Stimulated activated CD4-positive, alpha-beta T cell treated with anti-CD3 and anti-CD28 coated beads, Interleukin-15, amount 100 ng/mL, for 1 hour (primary cell): Measurements from ENCODE around the gene KRT39.

Source experiments
- DNase-seq, 2 donors: peaks; one replicate each; pipeline ENCODE4 v3.0.0-alpha.2; 2020; ENCODE audit warnings: low read depth in 1 of 2, low spot score in 1 of 2

Gene KRT39

GRCh38 chr17:40980596-40980995 lies 13.8 kb upstream of the KRT39 start:
- no peak for DNase-seq

DNA sequence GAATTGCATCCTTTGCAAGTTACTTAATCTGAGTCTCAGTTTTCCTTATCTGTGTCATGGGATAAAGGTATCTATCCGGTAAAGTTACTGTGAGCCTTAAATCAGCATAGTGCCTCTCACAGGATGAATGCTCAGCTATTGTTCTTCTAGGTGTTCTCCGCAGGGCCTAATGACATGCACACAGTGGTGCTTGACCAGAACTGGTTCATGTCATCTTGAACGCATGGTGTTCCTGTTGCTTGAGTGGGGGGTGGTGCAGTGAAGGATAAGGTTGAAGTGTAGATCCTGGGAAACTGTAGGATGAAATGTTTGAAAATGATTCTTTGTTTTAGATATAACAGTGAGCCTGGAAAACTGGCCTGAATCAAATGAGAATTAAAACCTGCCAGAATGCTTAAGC lies 13.4 kb upstream of the KRT39 start:
- no peak for DNase-seq

GRCh38 chr17:40978575-40979151 lies 11.9 kb upstream of the KRT39 start:
- DNase-seq = no peak

GRCh38 chr17:40975516-40975915 lies 8.8 kb upstream of the KRT39 start:
- no peak for DNase-seq

DNA sequence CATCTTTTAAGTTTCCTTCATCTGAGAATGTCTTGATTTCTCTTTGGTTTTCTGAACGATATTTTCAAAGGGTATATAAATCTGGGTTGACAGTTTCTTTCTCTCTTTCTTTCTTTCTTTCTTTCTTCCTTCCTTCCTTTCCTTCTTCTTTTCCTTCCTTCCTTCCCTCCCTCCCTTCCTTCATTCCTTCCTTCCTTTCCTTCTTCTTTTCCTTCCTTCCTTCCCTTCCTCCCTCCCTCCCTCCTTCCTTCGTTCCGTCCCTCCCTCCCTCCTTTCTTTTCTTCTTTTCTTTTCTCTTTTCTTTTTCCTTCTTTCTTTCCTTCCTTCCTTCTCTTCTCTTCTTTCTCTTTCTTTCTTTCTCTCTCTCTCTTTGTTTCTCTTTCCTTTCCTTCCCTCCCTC lies 7.6 kb upstream of the KRT39 start:
- no peak for DNase-seq

GRCh38 chr17:40967582-40967981 lies 834 bp upstream of the KRT39 start:
- no peak for DNase-seq

DNA sequence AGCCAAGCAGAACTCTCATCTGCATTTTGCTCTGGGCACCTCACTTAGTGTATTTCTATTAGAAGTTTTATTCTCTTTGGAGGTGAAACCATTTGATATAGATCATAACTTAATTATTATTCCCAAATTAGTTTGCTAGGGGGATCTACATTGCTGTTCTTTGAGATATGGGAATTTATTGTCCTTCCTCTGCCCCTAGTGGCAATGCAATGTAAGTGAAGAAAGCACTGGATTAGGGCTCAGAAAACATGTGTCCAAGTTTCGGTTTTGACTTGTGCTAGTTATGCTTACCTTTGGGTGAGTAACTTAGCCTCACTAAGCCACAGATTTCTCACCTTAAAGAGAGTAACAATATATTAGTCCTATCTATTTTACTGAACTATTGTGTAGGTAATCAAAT lies 2.9 kb downstream of the KRT39 start:
- DNase-seq = no peak

DNA sequence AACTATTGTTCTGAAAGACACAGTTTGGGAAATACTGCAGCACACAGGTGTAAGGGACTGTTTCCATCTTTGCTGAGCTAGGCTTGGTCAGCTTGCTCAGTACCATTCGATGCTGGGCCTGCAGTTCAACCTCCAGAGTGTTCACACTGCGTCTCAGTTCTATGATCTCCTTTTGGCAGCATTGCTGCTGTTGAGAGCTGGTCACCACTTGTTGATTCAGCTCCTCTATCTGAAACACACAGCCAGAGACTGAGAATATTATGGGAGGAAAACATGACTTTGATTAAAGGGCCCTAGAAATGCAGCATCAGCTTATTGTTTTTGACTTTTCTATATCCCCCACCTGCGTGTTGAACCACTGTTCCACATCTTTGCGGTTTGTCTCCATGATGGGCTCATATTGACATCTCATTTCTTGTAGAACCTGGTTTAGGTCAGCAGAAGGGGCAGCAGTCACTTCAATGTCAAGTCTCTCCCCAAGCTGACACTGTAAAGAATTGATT lies 4.6 kb downstream of the KRT39 start:
- DNase-seq = no peak

DNA sequence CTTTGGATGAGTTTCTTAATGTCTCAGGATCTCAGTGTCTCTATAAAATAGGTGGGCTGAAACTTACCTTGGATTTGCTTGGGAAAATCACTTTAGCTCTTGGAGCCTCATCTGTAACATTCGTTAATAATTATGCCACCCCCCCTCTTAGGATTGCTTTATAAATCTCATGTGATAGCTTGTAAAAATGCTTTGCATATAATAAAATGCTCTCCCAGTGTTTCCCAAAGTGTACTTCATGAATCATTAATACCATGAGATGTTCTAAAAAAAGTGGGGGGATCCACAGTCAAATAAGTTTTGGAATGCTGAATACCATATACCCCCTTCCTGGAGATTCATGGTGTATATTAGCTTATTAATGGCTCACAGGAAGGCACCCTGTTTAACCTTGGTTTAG lies 5.2 kb downstream of the KRT39 start:
- no peak for DNase-seq

DNA sequence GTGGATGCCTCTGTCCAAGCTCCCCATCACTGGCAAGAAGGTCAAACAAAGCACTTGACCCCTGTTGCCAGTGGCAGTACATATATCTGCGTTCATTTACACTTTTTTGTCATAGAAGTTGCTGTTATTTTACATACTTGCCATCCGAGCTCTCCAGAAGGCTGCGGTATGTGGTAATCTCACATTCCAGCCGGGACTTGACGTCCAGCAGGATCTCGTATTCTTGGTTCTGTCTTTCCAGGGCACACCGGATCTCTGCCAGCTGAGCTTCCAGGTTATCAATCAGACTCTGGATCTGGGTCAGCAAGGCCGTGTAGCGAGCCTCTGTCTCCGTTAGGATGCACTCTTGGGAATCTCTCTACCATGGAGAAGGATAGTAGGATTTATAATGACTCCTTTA lies 6.6 kb downstream of the KRT39 start:
- DNase-seq = no peak

- DNase-seq = no peak
Observed at GRCh38 chr17:40958086-40958953, 8.4 kb downstream of the KRT39 start.

DNA sequence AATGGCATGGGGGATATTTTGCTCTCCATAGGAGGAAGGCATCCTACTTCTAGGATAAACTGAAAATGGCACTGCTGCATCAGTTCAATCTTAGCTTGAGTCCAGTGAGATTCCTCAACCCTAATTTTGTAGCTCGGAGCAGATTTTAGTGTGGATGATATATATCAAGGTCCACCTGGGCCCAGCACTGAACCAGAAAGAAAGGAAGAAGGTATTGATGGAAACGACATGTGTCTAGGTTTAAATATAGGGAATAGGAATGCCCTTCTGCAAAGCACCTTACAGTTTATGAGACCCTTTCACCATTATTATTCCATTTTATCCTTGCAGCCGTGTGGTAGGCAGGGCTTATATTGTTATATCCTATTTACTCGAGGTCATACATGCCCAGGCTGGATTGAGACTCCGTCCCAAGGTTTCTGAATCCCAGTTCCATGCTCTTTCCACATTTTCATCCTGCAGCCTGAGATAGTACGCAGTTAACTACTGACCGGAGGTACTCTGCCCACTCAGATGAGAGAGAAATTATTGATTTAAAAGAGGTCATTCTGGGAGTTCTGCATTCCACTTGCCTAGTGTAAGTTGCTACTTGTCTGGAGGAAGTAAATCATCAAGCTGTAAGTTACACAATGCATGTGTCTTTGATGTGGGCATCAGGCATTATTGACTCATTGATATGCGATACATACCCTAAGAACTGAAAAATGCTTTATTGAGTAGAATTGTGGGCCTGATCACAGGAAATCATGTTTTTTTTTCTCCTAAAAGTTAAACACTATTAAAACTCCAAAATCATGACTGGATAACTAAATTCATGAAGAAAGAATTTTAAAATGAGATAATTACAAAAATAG lies 10.1 kb downstream of the KRT39 start:
- no peak for DNase-seq

DNA sequence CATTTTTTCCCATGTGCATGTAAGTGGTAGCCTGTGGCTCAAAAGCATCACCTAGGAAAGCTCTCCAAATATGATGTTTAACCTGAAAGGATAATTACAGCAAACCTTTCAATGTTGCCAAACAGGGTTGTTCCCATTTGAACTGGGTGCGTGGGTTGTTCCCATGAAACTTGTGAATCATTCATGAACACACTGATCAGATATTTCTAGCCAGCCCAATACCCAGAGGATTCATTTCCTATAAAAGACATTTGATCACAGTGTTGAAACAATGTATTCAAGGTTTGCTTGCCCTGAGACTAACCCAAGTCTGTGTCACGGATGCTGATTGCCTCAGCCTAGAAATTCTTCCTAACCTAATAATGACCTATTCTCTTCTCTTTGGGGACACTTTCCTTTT lies 12.9 kb downstream of the KRT39 start:
- DNase-seq = no peak

GRCh38 chr17:40952661-40953060 lies 14.1 kb downstream of the KRT39 start:
- DNase-seq = no peak

GRCh38 chr17:40952154-40952553 lies 14.6 kb downstream of the KRT39 start:
- DNase-seq = no peak

- DNase-seq = no peak
Observed at GRCh38 chr17:40951011-40951622, 15.6 kb downstream of the KRT39 start.

DNA sequence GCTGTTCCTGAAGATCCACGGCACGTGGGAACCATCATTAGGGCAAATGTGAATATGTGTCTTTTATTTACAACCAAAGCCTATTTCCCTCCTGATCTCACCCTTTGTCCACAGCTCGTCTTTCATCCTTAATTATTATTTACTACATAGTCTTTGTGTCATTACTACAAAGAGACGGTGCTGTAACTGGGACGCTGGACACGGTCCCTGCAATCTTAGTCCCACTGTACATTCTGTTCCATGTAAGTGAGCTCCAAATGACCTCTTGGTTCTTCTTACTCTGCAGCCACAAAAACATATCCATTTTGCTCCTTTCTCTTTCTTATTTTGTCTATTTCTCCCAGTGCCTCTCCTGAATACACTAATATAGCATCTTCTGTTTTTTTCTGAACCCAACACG lies 16.6 kb downstream of the KRT39 start:
- no peak for DNase-seq

- no peak for DNase-seq
Observed at GRCh38 chr17:40949418-40949817, 17.3 kb downstream of the KRT39 start.

DNA sequence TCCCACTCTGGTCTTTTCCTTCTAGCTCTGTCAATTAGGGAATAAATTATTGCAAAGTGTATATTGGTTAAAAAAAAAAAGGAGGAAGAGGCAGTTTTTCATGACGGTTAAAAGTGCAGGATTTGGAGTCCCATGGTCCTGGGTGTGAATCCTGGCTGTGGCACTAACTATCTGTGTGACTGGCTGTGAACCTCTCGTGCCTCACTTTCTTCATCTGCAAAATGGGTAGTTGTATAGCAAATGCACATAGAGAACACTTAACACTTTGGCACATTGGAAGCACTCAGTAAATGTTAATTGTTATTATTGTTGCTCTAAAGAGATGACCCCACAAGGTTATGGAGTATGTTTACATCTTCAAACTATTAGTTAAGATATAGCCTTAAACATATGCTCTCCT lies 18.8 kb downstream of the KRT39 start:
- no peak for DNase-seq

DNA sequence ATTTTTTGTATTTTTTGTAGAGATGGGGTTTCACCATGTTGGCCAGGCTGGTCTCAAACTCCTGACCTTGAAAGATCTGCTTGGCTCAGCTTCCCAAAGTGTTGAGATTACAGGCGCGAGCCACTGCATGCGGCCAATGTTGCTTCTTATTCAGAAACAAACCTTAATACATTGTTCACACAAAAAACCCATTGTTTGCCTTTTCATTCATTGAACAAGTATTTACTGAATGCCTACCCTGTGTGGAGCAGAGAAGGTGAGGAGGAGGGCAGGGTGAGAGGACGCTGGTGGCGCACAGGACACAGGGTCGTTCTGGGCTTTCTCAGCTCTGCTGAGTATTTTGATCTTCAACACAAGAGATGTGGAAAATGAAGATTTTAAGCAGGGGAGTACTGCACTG lies 21.3 kb downstream of the KRT39 start:
- no peak for DNase-seq

DNA sequence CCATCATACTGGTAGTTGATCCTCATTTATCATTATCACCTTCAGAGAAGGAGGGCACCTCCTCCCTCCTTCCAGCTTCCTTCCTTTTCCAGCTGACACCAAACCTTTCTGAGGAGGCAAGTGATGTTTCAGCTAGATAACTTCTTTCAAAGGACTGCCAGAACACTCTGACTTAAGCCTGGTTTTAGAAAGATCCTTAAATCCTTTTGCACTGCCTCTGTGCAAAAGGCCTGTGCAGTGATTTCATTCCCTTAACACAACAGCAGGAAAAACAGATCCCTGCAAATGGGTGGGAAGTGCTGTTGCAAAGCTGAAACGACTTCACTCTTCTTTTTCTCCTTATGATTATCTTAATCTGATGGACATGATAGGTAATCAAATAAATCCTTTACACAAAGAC lies 22.2 kb downstream of the KRT39 start:
- no peak for DNase-seq
